NT2/D1 (cell line): Measurements from ENCODE around the gene MARCHF6.
"Not testable (repeated sequence)": the region's sequence is repeated elsewhere in the genome, so short reads cannot be mapped to it uniquely, and the experiment has no call there.

Source experiments
- DNase-seq: peaks from one replicate; pipeline ENCODE4 v3.0.0-alpha.2; 2011; ENCODE audit warnings: low read depth, low spot score
- H3K27me3 ChIP-seq: 2 replicates; pipeline ENCODE4 v1.6.0; 2011; ENCODE audit warnings: mild to moderate bottlenecking; ENCODE audit not compliant: insufficient read length, insufficient read depth
- H3K36me3 ChIP-seq: 2 replicates; pipeline ENCODE4 v1.6.1; 2011; ENCODE audit warnings: mild to moderate bottlenecking, low read length, mixed read lengths; ENCODE audit not compliant: insufficient read depth, insufficient read length
- H3K4me1 ChIP-seq: 2 replicates; pipeline ENCODE4 v1.5.1; 2011; ENCODE audit not compliant: insufficient read depth, insufficient read length
- H3K4me3 ChIP-seq: 2 replicates; pipeline ENCODE4 v1.5.1; 2011; ENCODE audit warnings: low read depth; ENCODE audit not compliant: insufficient read length
- H3K9ac ChIP-seq: 2 replicates; pipeline ENCODE4 v1.6.0; 2011; ENCODE audit warnings: low read depth; ENCODE audit not compliant: insufficient read length
- H3K9me3 ChIP-seq: 2 replicates; pipeline ENCODE4 v1.5.1; 2011; ENCODE audit warnings: mild to moderate bottlenecking, low read length; ENCODE audit not compliant: insufficient read depth
- SUZ12 ChIP-seq: IDR thresholded peaks from 2 replicates; pipeline ENCODE4 v1.6.1; 2011; ENCODE audit not compliant: insufficient read length, insufficient read depth; ENCODE audit errors: extremely low read depth
- YY1 ChIP-seq: IDR thresholded peaks from 2 replicates; pipeline ENCODE4 v1.6.1; 2011; ENCODE audit not compliant: insufficient read length, insufficient read depth
- ZNF274 ChIP-seq: IDR thresholded peaks from 2 replicates; pipeline ENCODE4 v1.6.1; 2011; ENCODE audit warnings: mild to moderate bottlenecking, low read depth, low read length

MARCHF6 gene

GRCh38 chr5:10308844-10309243 is 44.7 kb upstream of the MARCHF6 start:
- H3K9ac ChIP-seq: no peak overlapping the region
- TF ChIP-seq SUZ12 (no peak), ZNF274 (no peak), YY1 (no peak)
- no peak overlapping the region for H3K4me3 ChIP-seq
- H3K36me3 ChIP-seq: no peaks in the 10 kb centered on the region
- no peak for DNase-seq
- no peaks in the 10 kb centered on the region for H3K27me3 ChIP-seq
- H3K4me1 ChIP-seq: peaks cover 3% of the 10 kb centered on the region
- no peaks in the 10 kb centered on the region for H3K9me3 ChIP-seq

- H3K4me3 ChIP-seq: no peak overlapping the region
- H3K36me3 ChIP-seq: no peaks in the 10 kb centered on the region
- TF ChIP-seq ZNF274 (no peak), YY1 (no peak), SUZ12 (no peak)
- DNase-seq: no peak
- H3K9me3 ChIP-seq: no peaks in the 10 kb centered on the region
- H3K4me1 ChIP-seq: peaks cover 3% of the 10 kb centered on the region
- H3K9ac ChIP-seq: no peak overlapping the region
- no peaks in the 10 kb centered on the region for H3K27me3 ChIP-seq
These were observed 43.3 kb upstream of the MARCHF6 start for GRCh38 chr5:10310066-10310779.

GRCh38 chr5:10310835-10311570 is 42.5 kb upstream of the MARCHF6 start:
- not testable (repeated sequence) for H3K9ac ChIP-seq, H3K4me3 ChIP-seq, H3K9me3 ChIP-seq, H3K36me3 ChIP-seq, H3K27me3 ChIP-seq, DNase-seq, H3K4me1 ChIP-seq

- Histone ChIP-seq H3K27me3 (no peaks in the 10 kb centered on the region), H3K9me3 (no peaks in the 10 kb centered on the region), H3K36me3 (no peaks in the 10 kb centered on the region), H3K9ac (no peak overlapping the region), H3K4me3 (no peak overlapping the region), H3K4me1 (no peaks in the 10 kb centered on the region)
- DNase-seq: no peak
- TF ChIP-seq SUZ12 (no peak), ZNF274 (no peak), YY1 (no peak)
These were observed 41.7 kb upstream of the MARCHF6 start for GRCh38 chr5:10311595-10312425.

- Histone ChIP-seq H3K36me3 (no peaks in the 10 kb centered on the region), H3K9me3 (no peaks in the 10 kb centered on the region), H3K27me3 (no peaks in the 10 kb centered on the region), H3K4me1 (no peaks in the 10 kb centered on the region), H3K9ac (no peak overlapping the region), H3K4me3 (no peak overlapping the region)
- no peak for DNase-seq
- TF ChIP-seq ZNF274 (no peak), SUZ12 (no peak), YY1 (no peak)
These were observed 38.3 kb upstream of the MARCHF6 start for GRCh38 chr5:10315201-10315600.

- TF ChIP-seq YY1 (no peak), ZNF274 (no peak), SUZ12 (no peak)
- Histone ChIP-seq H3K4me1 (no peaks in the 10 kb centered on the region), H3K9ac (no peak overlapping the region), H3K4me3 (no peak overlapping the region), H3K36me3 (no peaks in the 10 kb centered on the region), H3K9me3 (no peaks in the 10 kb centered on the region), H3K27me3 (no peaks in the 10 kb centered on the region)
- no peak for DNase-seq
These were observed 37.5 kb upstream of the MARCHF6 start for GRCh38 chr5:10315824-10316509.
